ENCODE results near the gene TRIM61.
"Not testable (repeated sequence)": the region's sequence is repeated elsewhere in the genome, so short reads cannot be mapped to it uniquely, and the experiment has no call there.

Gene TRIM61

DNA sequence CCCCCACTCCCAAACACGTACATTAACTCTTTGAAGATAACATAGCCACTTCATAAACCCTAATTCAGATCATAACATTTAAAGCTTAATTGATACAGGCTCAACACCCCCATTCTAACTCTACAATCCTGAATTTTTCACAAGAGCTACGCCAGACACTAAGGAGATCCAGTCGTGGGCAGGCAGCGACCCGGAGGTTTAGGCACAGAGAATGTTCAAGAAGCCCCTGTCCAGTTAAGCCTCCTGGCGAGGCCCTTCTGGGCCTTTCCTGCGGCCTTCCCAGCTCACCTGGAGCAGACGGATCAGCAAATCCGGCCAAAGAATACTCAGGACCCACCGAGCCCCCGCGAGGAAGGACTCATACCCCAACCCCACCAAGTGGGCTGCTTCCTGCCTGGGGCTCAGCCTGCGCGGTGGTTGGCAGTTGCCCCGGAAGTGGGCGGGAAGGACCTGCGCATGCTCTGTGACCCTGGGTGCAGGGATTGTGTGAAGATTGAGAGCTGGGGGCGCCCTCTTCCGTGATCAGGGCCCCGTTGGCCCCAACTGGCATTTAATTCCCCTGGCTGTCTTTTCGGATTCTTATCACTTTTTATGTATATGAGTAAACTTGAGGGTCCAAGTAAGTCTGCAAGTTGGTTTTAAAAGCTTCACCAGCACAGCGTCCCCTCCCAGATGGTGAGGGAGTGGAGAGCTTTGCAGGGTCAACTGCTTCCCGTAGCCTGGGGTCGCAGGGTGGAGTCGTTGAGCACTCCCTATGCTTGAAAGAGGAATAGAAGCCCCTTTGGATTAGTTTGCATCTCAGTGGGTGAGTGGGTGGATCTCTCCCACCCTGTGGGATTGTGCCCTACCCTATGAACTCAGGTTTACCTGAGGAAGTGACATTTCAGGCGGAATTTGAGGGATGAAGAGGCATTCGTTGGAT, at the start of gene TRIM61:
Gene TRIM61, minus strand, starts transcription at position 415 of the 922 bp plus-strand sequence. CDS start 7,655 bp downstream, outside the sequence.
- DNase-seq = peak; percentile 86

DNA sequence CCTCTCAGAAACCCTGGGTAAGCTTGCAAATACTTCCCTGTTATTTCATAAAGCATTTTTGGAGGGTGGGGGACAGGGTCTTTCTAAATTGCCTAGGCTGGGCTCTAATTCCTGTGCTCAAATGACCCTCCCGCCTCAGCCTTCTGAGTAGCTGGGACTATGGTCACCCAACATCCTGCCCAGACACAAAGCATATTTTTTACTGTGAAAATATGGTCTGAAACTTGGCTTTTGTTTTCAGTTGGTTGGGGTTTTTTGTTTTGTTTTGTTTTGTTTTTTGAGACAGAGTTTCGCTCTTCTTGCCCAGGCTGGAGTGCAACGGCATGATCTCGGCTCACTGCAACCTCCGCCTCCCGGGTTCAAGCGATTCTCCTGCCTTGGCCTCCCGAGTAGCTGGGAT, 48.3 kb upstream of the TRIM61 start:
- not testable (repeated sequence) for DNase-seq

GRCh38 chr4:165019995-165020394, 42.5 kb upstream of the TRIM61 start:
- DNase-seq = not testable (repeated sequence)

GRCh38 chr4:165016971-165017370, 39.5 kb upstream of the TRIM61 start:
- no peak for DNase-seq

GRCh38 chr4:165013691-165014090, 36.2 kb upstream of the TRIM61 start:
- no peak for DNase-seq

- no peak for DNase-seq
Observed at GRCh38 chr4:165011403-165011802, 33.9 kb upstream of the TRIM61 start.

- no peak for DNase-seq
Observed at GRCh38 chr4:165010991-165011390, 33.5 kb upstream of the TRIM61 start.

- no peak for DNase-seq
Observed at GRCh38 chr4:165010487-165010886, 33.0 kb upstream of the TRIM61 start.

- no peak for DNase-seq
Observed at GRCh38 chr4:165009493-165010227, 32.2 kb upstream of the TRIM61 start.

DNA sequence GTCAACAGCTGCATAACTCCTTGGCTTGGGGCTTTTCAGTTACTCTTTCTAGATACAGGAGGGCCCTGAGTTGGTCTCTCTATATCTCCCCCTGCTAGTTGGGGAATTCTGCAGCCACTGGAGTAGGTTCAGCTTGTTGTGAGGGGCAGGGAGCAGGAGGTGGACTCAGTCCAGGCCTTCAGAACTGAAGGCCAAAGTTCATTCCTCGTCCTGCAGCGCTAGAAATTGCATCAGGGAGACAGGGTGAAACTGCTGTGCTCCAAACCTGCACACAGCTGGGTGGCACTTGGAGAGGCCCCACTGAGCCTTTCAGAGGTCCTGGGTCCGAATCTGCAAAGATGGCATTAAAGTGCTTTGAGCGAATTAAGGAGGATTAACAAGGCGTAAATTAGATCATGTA, 29.4 kb upstream of the TRIM61 start:
- DNase-seq = no peak

DNA sequence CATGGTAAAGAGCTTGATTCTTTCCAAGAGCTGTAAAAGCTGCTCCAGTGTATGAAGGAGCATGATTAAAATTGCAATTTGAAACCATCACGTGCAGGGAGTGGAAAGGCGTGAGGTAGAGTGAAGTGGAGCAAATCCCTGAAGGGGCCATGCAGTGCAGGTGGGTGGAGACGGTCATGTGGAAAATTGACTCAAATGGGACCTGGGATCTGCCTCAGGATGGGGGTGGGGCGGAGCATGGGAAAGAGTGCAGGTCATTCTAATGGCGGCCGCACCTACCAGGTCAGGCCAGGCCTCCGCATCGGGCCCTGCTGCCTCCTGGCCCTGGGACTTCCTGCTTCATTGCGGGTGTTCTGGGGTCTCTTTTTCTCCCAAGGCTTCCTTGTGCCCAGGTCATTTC, 29.0 kb upstream of the TRIM61 start:
- DNase-seq = no peak

- no peak for DNase-seq
Observed at GRCh38 chr4:165005352-165005925, 28.0 kb upstream of the TRIM61 start.

GRCh38 chr4:165001957-165002356, 24.5 kb upstream of the TRIM61 start:
- DNase-seq = not testable (repeated sequence)

- DNase-seq = not testable (repeated sequence)
Observed at GRCh38 chr4:164998526-164999080, 21.1 kb upstream of the TRIM61 start.

DNA sequence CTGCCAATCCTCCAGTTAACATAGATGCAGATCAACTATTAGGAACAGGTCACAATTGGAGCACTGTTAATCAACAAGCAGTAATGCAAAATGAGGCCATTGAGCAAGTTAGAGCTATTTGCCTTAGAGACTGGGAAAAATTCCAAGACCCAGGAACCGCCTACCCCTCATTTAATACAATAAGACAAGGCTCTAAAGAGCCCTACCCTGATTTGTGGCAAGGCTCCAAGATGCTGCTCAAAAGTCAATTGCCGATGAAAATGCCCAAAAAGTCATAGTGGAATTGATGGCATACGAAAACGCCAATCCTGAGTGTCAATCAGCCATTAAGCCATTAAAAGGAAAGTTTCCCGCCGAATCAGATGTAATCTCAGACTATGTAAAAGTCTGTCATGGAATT, 20.5 kb upstream of the TRIM61 start:
- DNase-seq = no peak

DNA sequence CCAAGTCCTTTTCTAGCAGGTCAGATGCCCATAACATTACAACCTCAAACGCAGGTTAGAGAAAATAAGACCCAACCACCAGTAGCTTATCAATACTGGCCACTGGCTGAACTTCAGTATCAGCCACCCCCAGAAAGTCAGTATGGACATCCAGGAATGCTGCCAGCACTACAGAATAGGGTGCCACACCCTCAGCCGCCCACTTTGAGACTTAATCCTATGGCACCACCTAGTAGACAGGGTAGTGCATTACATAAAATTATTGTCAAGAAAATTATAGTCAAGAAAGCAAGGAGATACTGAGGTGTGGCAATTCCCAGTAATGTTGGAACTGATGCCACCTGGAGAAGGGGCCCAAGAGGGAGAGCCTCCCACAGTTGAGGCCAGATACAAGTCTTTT, 19.9 kb upstream of the TRIM61 start:
- no peak for DNase-seq

DNA sequence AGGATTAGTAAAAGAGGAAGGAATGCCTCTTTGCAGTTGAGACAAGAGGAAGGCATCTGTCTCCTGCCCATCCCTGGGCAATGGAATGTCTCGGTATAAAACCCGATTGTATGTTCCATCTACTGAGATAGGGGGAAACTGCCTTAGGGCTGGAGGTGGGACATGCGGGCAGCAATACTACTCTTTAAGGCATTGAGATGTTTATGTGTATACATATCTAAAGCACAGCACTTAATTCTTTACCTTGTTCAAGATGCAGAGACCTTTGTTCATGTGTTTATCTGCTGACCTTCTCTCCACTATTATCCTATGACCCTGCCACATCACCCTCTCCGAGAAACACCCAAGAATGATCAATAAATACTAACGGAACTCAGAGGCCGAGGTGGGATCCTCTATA, 18.7 kb upstream of the TRIM61 start:
- DNase-seq = not testable (repeated sequence)

- not testable (repeated sequence) for DNase-seq
Observed at GRCh38 chr4:164990786-164991185, 13.3 kb upstream of the TRIM61 start.

DNA sequence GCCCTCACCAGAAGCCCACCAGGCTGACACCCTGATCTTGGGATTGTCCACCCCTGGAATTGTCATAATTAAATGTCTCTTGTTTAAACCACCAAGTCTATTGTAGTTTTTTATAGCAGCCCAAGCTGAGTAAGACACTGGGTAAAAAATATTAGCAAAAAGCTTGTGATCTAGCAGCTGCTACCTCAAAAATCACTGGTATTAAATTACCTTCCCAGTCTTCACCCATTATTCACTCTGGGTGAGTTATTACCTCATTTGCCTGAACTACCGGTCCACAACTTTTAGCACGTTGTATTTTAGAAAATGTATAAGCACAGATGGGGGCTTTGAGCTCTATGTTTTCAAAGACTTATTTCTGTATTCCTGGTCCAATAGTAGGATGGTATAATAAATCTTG, 12.0 kb upstream of the TRIM61 start:
- DNase-seq = no peak

GRCh38 chr4:164971929-164972328, 5.5 kb downstream of the TRIM61 start:
- not testable (repeated sequence) for DNase-seq

DNA sequence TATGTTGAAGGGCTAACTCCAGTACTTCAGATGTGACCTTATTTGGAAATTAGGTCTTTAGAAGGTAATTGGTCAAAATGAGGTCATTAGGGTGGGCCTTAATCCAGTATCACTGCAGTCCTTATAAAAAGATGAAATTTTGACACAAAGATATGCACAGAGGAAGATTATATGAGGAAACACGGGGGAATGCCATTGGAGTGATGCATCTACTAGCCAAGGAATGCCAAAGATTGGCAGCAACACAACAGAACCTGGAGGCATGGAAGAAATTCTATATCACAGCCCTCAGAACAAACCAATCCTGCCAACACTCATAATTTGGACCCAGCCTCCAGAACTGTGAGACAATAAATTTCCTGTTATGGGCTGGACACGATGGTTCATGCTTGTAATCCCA, 17.6 kb downstream of the TRIM61 start:
- DNase-seq = no peak

DNA sequence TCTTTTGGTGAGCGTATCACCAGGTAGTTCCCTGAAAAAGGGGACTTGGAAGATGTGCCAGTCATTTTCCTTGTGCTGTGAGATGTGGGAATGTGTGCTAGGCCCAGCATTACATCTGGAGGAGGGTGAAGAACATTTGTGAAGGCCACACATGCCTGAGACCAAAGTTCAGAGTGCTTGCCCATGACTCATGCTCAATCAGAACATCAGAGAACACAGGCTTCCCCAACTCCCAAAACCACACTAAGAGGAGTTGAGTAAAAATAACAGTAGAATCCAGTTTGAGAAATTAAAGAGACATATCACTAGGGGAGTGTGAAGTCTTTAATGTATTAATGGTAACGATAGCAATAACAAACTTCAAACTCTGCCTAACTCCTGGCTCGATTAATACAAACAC, 18.0 kb downstream of the TRIM61 start:
- not testable (repeated sequence) for DNase-seq

Data from femur (tissue), 1 donor.